CD4-positive, alpha-beta T cell (primary cell): ENCODE measurements around the gene STK24. TPM values are rescaled to one million over a fixed set of nuclear protein-coding genes. Genes with fewer than 3 reads are reported as not detected.

Experiments used
- ATAC-seq: fragments of 200-7000 bp; cut with Tn5 transposase; one replicate; pipeline ENCODE4 v1.10.0; 2022; ENCODE audit warnings: mild to moderate bottlenecking; ENCODE audit not compliant: poor library complexity
- CTCF ChIA-PET: fragments of 350-600 bp; sonication (Branson Sonifier 250); formaldehyde crosslinking; loops from one replicate; lab custom pipeline; 2021; ENCODE audit warnings: antibody characterized with exemption, inconsistent platforms; lab: Charles Lee
- POLR2A ChIA-PET: fragments of 350-600 bp; sonication (Branson Sonifier 250); formaldehyde crosslinking; loops from one replicate; lab custom pipeline; 2021; ENCODE audit warnings: antibody characterized with exemption, inconsistent platforms; lab: Charles Lee
- DNase-seq, 14 experiments: peaks; one replicate each; pipeline ENCODE4 v3.0.0-alpha.2; 2013 to 2020; ENCODE audit warnings: mixed read lengths in 2 of 14
- H3K27ac ChIP-seq, 2 donors: one replicate each; pipeline versions ENCODE4 v1.5.1 to v1.7.0; 2013; ENCODE audit warnings: low read length in 2 of 2, low read depth in 1 of 2, mild to moderate bottlenecking in 1 of 2
- H3K27me3 ChIP-seq, 2 experiments: 1 replicate in 1 of 2; 2 replicates in 1 of 2; pipeline versions ENCODE4 v1.6.1 to v1.7.0; 2013; ENCODE audit warnings: low read length in 2 of 2, control low read depth in 1 of 2, mild to moderate bottlenecking in 1 of 2, moderate library complexity in 1 of 2; ENCODE audit not compliant: insufficient read depth in 2 of 2, control insufficient read depth in 1 of 2
- H3K36me3 ChIP-seq: one replicate; pipeline ENCODE4 v1.6.1; 2013; ENCODE audit warnings: low read length, control low read depth; ENCODE audit not compliant: insufficient read depth
- H3K4me1 ChIP-seq: one replicate; pipeline ENCODE4 v1.6.1; 2013; ENCODE audit warnings: low read length, control low read depth; ENCODE audit not compliant: insufficient read depth
- H3K4me3 ChIP-seq: one replicate; pipeline ENCODE4 v1.5.1; 2013; ENCODE audit warnings: mild to moderate bottlenecking, low read length, moderate library complexity
- H3K9me3 ChIP-seq, 2 experiments: 1 replicate in 1 of 2; 2 replicates in 1 of 2; pipeline versions ENCODE4 v1.6.1 to v1.7.0; 2013; ENCODE audit warnings: low read length in 2 of 2, mild to moderate bottlenecking in 2 of 2, control low read depth in 1 of 2, moderate library complexity in 1 of 2; ENCODE audit not compliant: control insufficient read depth in 1 of 2, insufficient read depth in 1 of 2
- H3K27ac Mint-ChIP-seq: one replicate; pipeline ENCODE4 v1.8.0; 2020; ENCODE audit warnings: mixed read lengths
- H3K27me3 Mint-ChIP-seq: one replicate; pipeline ENCODE4 v1.8.0; 2021; ENCODE audit warnings: mixed read lengths
- H3K36me3 Mint-ChIP-seq: one replicate; pipeline ENCODE4 v1.8.0; 2021; ENCODE audit warnings: low read depth, mixed read lengths
- H3K4me1 Mint-ChIP-seq: one replicate; pipeline ENCODE4 v1.8.0; 2021; ENCODE audit warnings: low read depth, mixed read lengths
- H3K4me3 Mint-ChIP-seq: one replicate; pipeline ENCODE4 v1.8.0; 2020; ENCODE audit warnings: mild to moderate bottlenecking, mixed read lengths
- H3K9me3 Mint-ChIP-seq: one replicate; pipeline ENCODE4 v1.8.0; 2020; ENCODE audit warnings: mixed read lengths
- CTCF ChIP-seq: fragments of 200-600 bp; IDR thresholded peaks from one replicate; pipeline ENCODE4 v1.8.0; 2022; ENCODE audit warnings: antibody characterized with exemption, mild to moderate bottlenecking
- intact Hi-C, 2 experiments: fragments of 100-400 bp; cut with DNase I in 1 of 2; cut with micrococcal nuclease in 1 of 2; formaldehyde crosslinking; loops; one replicate each; pipeline versions ENCODE4 v1.15.1 to v1.9.0; 2023 to 2025; cut with DNase I, micrococcal nuclease
- total RNA-seq, 174 experiments: library from RNA in 2 of 174; stranded (reverse) in 2 of 174; gene quantifications; one replicate each; pipeline ENCODE4 v1.2.3 and lab custom pipeline; 2021 to 2026

STK24 gene
- total RNA-seq, 2 experiments from 2014 or later = 82.3 to 85.2 TPM

GRCh38 chr13:98575904-98576199, 1.1 kb downstream of the STK24 start:
- Histone ChIP-seq H3K4me3 (peak overlapping the region; percentile 83), H3K27ac (peak overlapping the region; percentile 58 to 82), H3K4me1 (peaks cover 32% of the 10 kb centered on the region), H3K9me3 (no peaks in the 10 kb centered on the region), H3K36me3 (no peaks in the 10 kb centered on the region), H3K27me3 (no peaks in the 10 kb centered on the region)
- H3K4me3 Mint-ChIP-seq = peak overlapping the region; percentile 97
- CTCF ChIA-PET = no interaction called here
- ATAC-seq = no peak
- DNase-seq = no peak
- peaks cover 63% of the 10 kb centered on the region for H3K4me1 Mint-ChIP-seq
- TF ChIP-seq CTCF = no peak
- no peaks in the 10 kb centered on the region for H3K27me3 Mint-ChIP-seq
- intact Hi-C loops = loop anchor here (2.0 to 5.0 kb wide), 4 partner anchors 34 to 599 kb away; no protein-coding TSS in a partner anchor
- peaks cover 9% of the 10 kb centered on the region for H3K36me3 Mint-ChIP-seq
- POLR2A ChIA-PET = interaction anchor here (1.4 to 3.3 kb wide), 7 partner anchors 9 to 1142 kb away, joined by 3 to 42 read pairs (median 7); no protein-coding TSS in a partner anchor
- H3K9me3 Mint-ChIP-seq = no peaks in the 10 kb centered on the region
- H3K27ac Mint-ChIP-seq = peak overlapping the region; percentile 93

DNA sequence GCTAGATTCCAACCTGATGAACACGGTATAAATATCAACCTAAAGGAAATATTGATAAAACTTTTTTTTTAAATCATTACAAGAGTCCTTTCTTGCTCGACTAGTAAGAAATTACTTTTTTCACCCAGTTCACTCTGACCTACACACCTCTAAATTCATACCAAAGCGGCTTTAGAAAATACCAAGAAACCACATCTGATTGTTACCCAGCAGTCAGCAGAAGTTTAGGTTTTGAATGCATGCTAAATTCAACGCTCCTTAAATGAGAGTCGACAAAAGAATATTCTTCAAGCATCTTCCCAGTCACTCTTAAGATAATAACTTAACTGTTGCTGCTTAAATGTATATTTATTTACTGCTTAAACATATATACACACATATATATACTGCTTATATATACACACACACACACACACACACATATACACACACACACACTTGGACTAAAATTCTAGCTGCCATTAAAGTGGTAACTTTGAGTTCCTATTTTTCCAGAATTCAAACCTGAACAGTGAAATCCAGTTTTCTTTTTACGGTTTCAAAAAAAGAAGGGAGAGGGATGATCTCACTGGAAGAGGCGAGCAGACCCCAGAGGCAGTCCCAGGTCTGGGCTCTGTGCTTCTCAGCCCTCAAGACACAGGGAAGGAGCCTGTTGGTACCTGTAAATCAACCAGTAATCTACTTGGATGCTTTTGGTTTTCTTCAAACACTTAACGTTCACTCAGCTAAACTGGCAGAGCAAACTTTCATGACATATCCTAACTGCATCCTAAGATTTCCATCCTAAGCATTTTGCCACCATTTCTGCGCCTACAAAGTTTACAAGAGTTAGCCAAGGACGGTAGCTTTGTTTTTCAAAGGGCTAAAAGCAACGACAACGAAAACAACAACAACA, 1.7 kb downstream of the STK24 start:
- POLR2A ChIA-PET = interaction anchor here (1.4 to 3.3 kb wide), 7 partner anchors 8 to 1142 kb away, joined by 3 to 42 read pairs (median 7); no protein-coding TSS in a partner anchor
- peak overlapping the region; percentile 97 for H3K4me3 Mint-ChIP-seq
- peak overlapping the region; percentile 93 for H3K27ac Mint-ChIP-seq
- intact Hi-C loops = loop anchor here (5.0 kb wide), 3 partner anchors 33 to 598 kb away; no protein-coding TSS in a partner anchor
- H3K36me3 Mint-ChIP-seq = peaks cover 9% of the 10 kb centered on the region
- TF ChIP-seq CTCF = no peak
- H3K36me3 ChIP-seq = no peaks in the 10 kb centered on the region
- H3K4me1 ChIP-seq = peaks cover 35% of the 10 kb centered on the region
- DNase-seq (peak in 3 of 14 experiments; percentile 41 to 49 (median 41)), ATAC-seq (no peak)
- CTCF ChIA-PET = no interaction called here
- peaks cover 68% of the 10 kb centered on the region for H3K4me1 Mint-ChIP-seq
- peak overlapping the region; percentile 58 to 82 for H3K27ac ChIP-seq
- H3K27me3 Mint-ChIP-seq = no peaks in the 10 kb centered on the region
- peak overlapping the region; percentile 83 for H3K4me3 ChIP-seq
- H3K9me3 Mint-ChIP-seq = no peaks in the 10 kb centered on the region
- no peaks in the 10 kb centered on the region for H3K9me3 ChIP-seq
- no peaks in the 10 kb centered on the region for H3K27me3 ChIP-seq

DNA sequence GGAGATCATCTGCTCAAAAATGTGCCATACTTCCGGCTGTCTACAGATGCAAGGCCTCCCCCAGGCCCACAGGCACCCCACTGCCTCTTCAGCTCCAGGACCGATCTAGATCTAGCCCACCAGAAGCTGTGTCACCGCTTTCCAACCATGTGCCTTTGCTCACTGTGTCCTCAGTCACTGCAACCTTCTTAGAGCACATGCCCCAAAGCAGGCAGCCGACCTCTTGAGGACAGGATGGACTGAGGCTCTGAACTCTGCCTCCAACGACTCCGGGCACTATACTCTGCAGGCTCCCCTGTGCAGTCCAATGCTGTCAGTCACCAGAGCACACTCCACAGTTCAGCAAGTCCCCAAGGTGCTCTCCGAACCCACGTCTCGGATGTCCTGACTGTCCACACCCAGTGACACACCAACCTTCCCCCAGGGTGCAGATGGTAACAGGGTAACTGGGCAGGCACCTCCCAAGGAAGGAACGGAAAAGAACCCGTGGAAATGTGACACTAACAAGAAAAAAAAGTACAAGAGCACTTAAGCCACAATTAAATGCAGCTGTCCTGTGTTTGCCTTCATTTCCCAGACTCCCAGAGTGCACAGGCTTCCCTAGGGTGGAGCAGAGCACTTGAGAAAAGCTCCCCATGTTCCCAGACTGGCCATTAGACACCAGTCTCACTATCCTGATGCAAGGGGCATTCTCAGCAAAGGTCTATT, 4.8 kb downstream of the STK24 start:
- no peaks in the 10 kb centered on the region for H3K9me3 Mint-ChIP-seq
- peaks cover 87% of the 10 kb centered on the region for H3K4me1 Mint-ChIP-seq
- peak overlapping the region; percentile 93 for H3K27ac Mint-ChIP-seq
- no peaks in the 10 kb centered on the region for H3K9me3 ChIP-seq
- ATAC-seq = peak; percentile 8
- DNase-seq = peak in 7 of 14 experiments; percentile 13 to 51 (median 44)
- no peaks in the 10 kb centered on the region for H3K36me3 ChIP-seq
- peak overlapping the region; percentile 59 for H3K4me3 ChIP-seq
- peak overlapping the region; percentile 55 to 71 for H3K27ac ChIP-seq
- intact Hi-C loops = loop anchor here (2.0 to 5.0 kb wide), 2 partner anchors 15 to 60 kb away; no protein-coding TSS in a partner anchor
- H3K4me1 ChIP-seq = peaks cover 58% of the 10 kb centered on the region
- no peak for TF ChIP-seq CTCF
- CTCF ChIA-PET = interaction anchor here (0.8 to 1.5 kb wide), 7 partner anchors 15 to 126 kb away, joined by 3 to 5 read pairs (median 3); no protein-coding TSS in a partner anchor
- H3K36me3 Mint-ChIP-seq = peaks cover 9% of the 10 kb centered on the region
- peak overlapping the region; percentile 92 for H3K4me3 Mint-ChIP-seq
- POLR2A ChIA-PET = interaction anchor here (0.7 to 3.3 kb wide), 9 partner anchors 8 to 515 kb away, joined by 3 to 16 read pairs (median 3); no protein-coding TSS in a partner anchor
- H3K27me3 Mint-ChIP-seq = no peaks in the 10 kb centered on the region
- no peaks in the 10 kb centered on the region for H3K27me3 ChIP-seq
